Mesodermal cell (in vitro differentiated cells): ENCODE results near the gene COL4A1.

Source experiments
- H3K27ac ChIP-seq: 2 replicates; pipeline ENCODE4 v1.7.0; 2013; ENCODE audit warnings: mild to moderate bottlenecking, low read depth, low read length, moderate library complexity; ENCODE audit not compliant: severe bottlenecking
- H3K36me3 ChIP-seq: 2 replicates; pipeline ENCODE4 v1.7.1; 2013; ENCODE audit warnings: mild to moderate bottlenecking, low read length, moderate library complexity; ENCODE audit not compliant: control insufficient read depth, insufficient read depth
- H3K4me1 ChIP-seq: one replicate; pipeline ENCODE4 v1.7.1; 2013; ENCODE audit warnings: mild to moderate bottlenecking, low read length; ENCODE audit not compliant: insufficient read depth, control insufficient read depth, poor library complexity, severe bottlenecking
- H3K4me3 ChIP-seq: 2 replicates; pipeline ENCODE4 v1.7.0; 2013; ENCODE audit warnings: low read length, control low read depth, mild to moderate bottlenecking; ENCODE audit not compliant: insufficient read depth, poor library complexity, severe bottlenecking; ENCODE audit errors: extremely low read depth
- H3K9me3 ChIP-seq: 2 replicates; pipeline ENCODE4 v1.7.1; 2013; ENCODE audit warnings: mild to moderate bottlenecking, low read length, moderate library complexity; ENCODE audit not compliant: control insufficient read depth
- WGBS, 2 experiments: methylation state at CpG; one replicate each; pipeline ENCODE4 v1.1.5; 2013; ENCODE audit warnings: missing lambda C conversion rate in 2 of 2; ENCODE audit not compliant: insufficient coverage in 2 of 2; 5-methylcytosine and 5-hydroxymethylcytosine counted together

The COL4A1 gene

GRCh38 chr13:110206996-110207395, 100.0 kb downstream of the COL4A1 start:
- Histone ChIP-seq H3K4me3 (no peak overlapping the region), H3K4me1 (no peaks in the 10 kb centered on the region), H3K27ac (no peak overlapping the region), H3K9me3 (no peaks in the 10 kb centered on the region), H3K36me3 (peaks cover 92% of the 10 kb centered on the region)
- 82 to 90% methylated on average over 2 of the region's 2 CpGs for WGBS, 2 experiments

- Histone ChIP-seq H3K4me1 (peaks cover 5% of the 10 kb centered on the region), H3K27ac (no peak overlapping the region), H3K9me3 (no peaks in the 10 kb centered on the region), H3K4me3 (no peak overlapping the region), H3K36me3 (peaks cover 92% of the 10 kb centered on the region)
- WGBS, 2 experiments: 88 to 89% methylated on average over 7 to 8 of the region's 8 CpGs
Measured at GRCh38 chr13:110206185-110206584, 100.8 kb downstream of the COL4A1 start.

DNA sequence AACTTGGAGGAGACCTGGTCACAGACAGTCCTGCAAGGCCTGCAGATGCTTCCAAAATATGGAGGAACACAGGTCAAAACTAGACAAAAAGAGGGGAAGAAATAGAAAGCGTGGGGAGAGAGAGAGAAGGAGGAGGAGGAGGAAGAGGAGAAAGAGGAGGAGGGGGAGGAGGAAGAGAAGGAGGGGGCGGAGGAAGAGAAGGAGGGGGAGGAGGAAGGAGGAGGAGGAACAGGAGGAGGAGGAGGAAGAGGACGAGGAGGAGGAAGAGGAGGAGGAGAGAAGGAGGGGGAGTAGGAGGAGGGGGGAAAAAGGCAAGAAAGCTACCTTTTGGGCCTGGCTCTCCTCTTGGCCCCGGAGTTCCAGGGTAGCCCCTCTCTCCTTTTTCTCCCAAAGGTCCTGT, 105.8 kb downstream of the COL4A1 start:
- H3K4me3 ChIP-seq: no peak overlapping the region
- no peaks in the 10 kb centered on the region for H3K9me3 ChIP-seq
- no peak overlapping the region for H3K27ac ChIP-seq
- WGBS, 2 experiments: 100% methylated on average over 1 to 2 of the region's 4 CpGs
- H3K4me1 ChIP-seq: peaks cover 9% of the 10 kb centered on the region
- H3K36me3 ChIP-seq: peaks cover 93% of the 10 kb centered on the region

- peaks cover 93% of the 10 kb centered on the region for H3K36me3 ChIP-seq
- H3K4me1 ChIP-seq: peaks cover 9% of the 10 kb centered on the region
- H3K9me3 ChIP-seq: no peaks in the 10 kb centered on the region
- no peak overlapping the region for H3K4me3 ChIP-seq
- no peak overlapping the region for H3K27ac ChIP-seq
- 97 to 98% methylated on average over 7 to 8 of the region's 12 CpGs for WGBS, 2 experiments
Measured at GRCh38 chr13:110200276-110200870, 106.6 kb downstream of the COL4A1 start.

- Histone ChIP-seq H3K27ac (no peak overlapping the region), H3K9me3 (no peaks in the 10 kb centered on the region), H3K4me3 (no peak overlapping the region), H3K36me3 (peaks cover 94% of the 10 kb centered on the region), H3K4me1 (peaks cover 9% of the 10 kb centered on the region)
- WGBS, 2 experiments: 91 to 93% methylated on average over 15 to 18 of the region's 18 CpGs
Measured at GRCh38 chr13:110199046-110199831, 107.7 kb downstream of the COL4A1 start.

- 93 to 96% methylated on average over 4 of the region's 4 CpGs for WGBS, 2 experiments
- H3K36me3 ChIP-seq: peaks cover 98% of the 10 kb centered on the region
- peaks cover 9% of the 10 kb centered on the region for H3K4me1 ChIP-seq
- H3K4me3 ChIP-seq: no peak overlapping the region
- H3K27ac ChIP-seq: no peak overlapping the region
- no peaks in the 10 kb centered on the region for H3K9me3 ChIP-seq
Measured at GRCh38 chr13:110197471-110197870, 109.5 kb downstream of the COL4A1 start.

DNA sequence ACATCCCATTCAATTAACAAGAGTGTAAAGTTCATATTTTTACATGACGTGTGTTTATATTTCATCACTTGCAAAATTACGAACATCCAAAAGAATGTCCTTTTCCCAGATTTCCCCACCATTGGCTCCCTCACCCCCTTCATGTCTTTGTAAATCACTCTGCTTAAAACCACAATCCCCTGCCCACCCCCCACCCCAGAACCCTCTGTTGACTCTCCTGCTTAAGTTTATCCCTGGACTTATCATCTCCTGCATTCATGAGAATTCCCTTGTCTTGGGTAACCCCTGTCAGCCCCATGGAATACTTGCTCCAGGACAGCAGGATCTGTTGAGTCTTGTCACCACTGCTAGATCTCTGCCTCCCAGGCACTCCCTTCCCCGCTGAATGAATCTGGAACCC, 109.9 kb downstream of the COL4A1 start:
- Histone ChIP-seq H3K4me3 (no peak overlapping the region), H3K9me3 (no peaks in the 10 kb centered on the region), H3K36me3 (peaks cover 98% of the 10 kb centered on the region), H3K4me1 (peaks cover 9% of the 10 kb centered on the region), H3K27ac (no peak overlapping the region)
- 83 to 100% methylated on average over 2 to 3 of the region's 3 CpGs for WGBS, 2 experiments

GRCh38 chr13:110195547-110196485, 111.1 kb downstream of the COL4A1 start:
- WGBS, 2 experiments: 72 to 89% methylated on average over 3 to 6 of the region's 8 CpGs
- Histone ChIP-seq H3K4me3 (no peak overlapping the region), H3K36me3 (peaks cover 98% of the 10 kb centered on the region), H3K9me3 (no peaks in the 10 kb centered on the region), H3K27ac (no peak overlapping the region), H3K4me1 (peaks cover 3% of the 10 kb centered on the region)

DNA sequence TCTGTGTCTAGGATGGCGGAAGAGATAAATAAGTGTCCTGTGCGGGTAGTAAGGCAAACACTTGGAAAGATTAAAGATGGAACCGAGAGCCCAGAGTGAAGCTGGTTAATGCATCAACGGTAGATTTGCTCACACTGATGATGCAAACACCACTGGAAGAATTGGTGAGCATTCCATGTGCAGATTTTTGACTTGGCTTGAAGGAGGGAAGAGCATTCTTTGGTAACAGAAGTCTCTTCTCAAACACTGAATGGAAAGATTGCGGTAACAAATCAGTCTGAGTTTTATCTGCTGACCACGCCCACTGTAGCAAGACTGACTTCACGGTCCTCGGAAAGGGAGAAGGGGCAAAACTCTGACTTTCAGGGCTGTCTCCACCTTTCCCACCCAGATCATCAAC, 112.5 kb downstream of the COL4A1 start:
- H3K27ac ChIP-seq: no peak overlapping the region
- peaks cover 3% of the 10 kb centered on the region for H3K4me1 ChIP-seq
- H3K36me3 ChIP-seq: peaks cover 98% of the 10 kb centered on the region
- WGBS, 2 experiments: 94 to 96% methylated on average over 6 to 8 of the region's 8 CpGs
- H3K9me3 ChIP-seq: no peaks in the 10 kb centered on the region
- H3K4me3 ChIP-seq: no peak overlapping the region

GRCh38 chr13:110193491-110193890, 113.5 kb downstream of the COL4A1 start:
- H3K9me3 ChIP-seq: no peaks in the 10 kb centered on the region
- no peak overlapping the region for H3K4me3 ChIP-seq
- WGBS, 2 experiments: 91 to 96% methylated on average over 9 to 10 of the region's 10 CpGs
- peaks cover 98% of the 10 kb centered on the region for H3K36me3 ChIP-seq
- H3K4me1 ChIP-seq: no peaks in the 10 kb centered on the region
- no peak overlapping the region for H3K27ac ChIP-seq
